Upper lobe of left lung (tissue), 6 donors: ENCODE data around the gene ERAL1. TPM values are rescaled to one million over a fixed set of nuclear protein-coding genes. Genes with fewer than 3 reads are reported as not detected.
A peak's percentile ranks its signal among the peaks of the same experiment; 100 is the strongest.

Experiments used
- ATAC-seq, 2 donors: fragments of 200-7000 bp; cut with Tn5 transposase; one replicate each; pipeline ENCODE4 v1.9.1; 2022; ENCODE audit warnings: mild to moderate bottlenecking in 2 of 2, moderate library complexity in 2 of 2; ENCODE audit not compliant: low FRiP score in 2 of 2
- DNase-seq, 2 donors: peaks; one replicate each; pipeline ENCODE4 v3.0.0-alpha.2; 2019 to 2020
- H3K27ac ChIP-seq, 4 donors: fragments of 200-600 bp; sonication (generic); one replicate each; pipeline ENCODE4 v1.5.1; 2016 to 2019
- H3K27me3 ChIP-seq, 4 donors: fragments of 200-600 bp; sonication (generic); one replicate each; pipeline ENCODE4 v1.5.1; 2017 to 2019
- H3K36me3 ChIP-seq, 4 donors: fragments of 200-600 bp; sonication (generic); one replicate each; pipeline ENCODE4 v1.5.1; 2016 to 2019
- H3K4me1 ChIP-seq, 4 donors: fragments of 200-600 bp; sonication (generic); one replicate each; pipeline ENCODE4 v1.5.1; 2018 to 2019
- H3K4me3 ChIP-seq, 4 donors: fragments of 200-600 bp; sonication (generic); one replicate each; pipeline ENCODE4 v1.5.1; 2017 to 2019; ENCODE audit warnings: mild to moderate bottlenecking in 2 of 4, moderate library complexity in 1 of 4
- H3K9me3 ChIP-seq, 4 donors: fragments of 200-600 bp; sonication (generic); one replicate each; pipeline ENCODE4 v1.5.1; 2018 to 2019
- CTCF ChIP-seq, 6 experiments: fragments of 450-650 bp in 4 of 6; fragments of 200-600 bp in 2 of 6; sonication (generic) in 2 of 6; IDR thresholded peaks; one replicate each; pipeline ENCODE4 v1.5.1; 2016 to 2019; ENCODE audit warnings: antibody characterized with exemption in 6 of 6
- EP300 ChIP-seq, 4 donors: sonication (generic); formaldehyde crosslinking; IDR thresholded peaks; one replicate each; pipeline ENCODE4 v1.5.1; 2017; ENCODE audit warnings: antibody characterized with exemption in 4 of 4, control low read depth in 2 of 4
- POLR2A ChIP-seq, 4 donors: fragments of 450-650 bp; IDR thresholded peaks; one replicate each; pipeline ENCODE4 v1.5.1; 2016 to 2017; ENCODE audit warnings: antibody characterized with exemption in 4 of 4, mild to moderate bottlenecking in 2 of 4
- POLR2AphosphoS5 ChIP-seq, 2 donors: sonication (generic); formaldehyde crosslinking; IDR thresholded peaks; one replicate each; pipeline ENCODE4 v1.5.1; 2017; ENCODE audit warnings: antibody characterized with exemption in 2 of 2
- WGBS, 2 donors: methylation state at CpG; one replicate each; pipeline ENCODE4 v1.1.5; 2017 to 2018; 5-methylcytosine and 5-hydroxymethylcytosine counted together
- small RNA-seq, 4 donors: library from RNA; depleted of rRNA; stranded (forward); fragments of <200 nt; gene quantifications; one replicate each; pipeline ENCODE3, GENCODE V24; 2016
- total RNA-seq, 6 donors: library from RNA; depleted of rRNA in 4 of 6; stranded (reverse); fragments of >200 nt in 4 of 6; gene quantifications; one replicate each; pipeline versions ENCODE4 v1.1.0 to v1.2.1, GENCODE V29; 2016 to 2021
- donor health status: DM: no; HTN: no; CAD: no; lungs with moderate emphysema.
- donor health status: DM: no; HTN: yes; CAD: no; lungs with severe emphysema.

ERAL1 gene
- total RNA-seq, 6 donors from 2014 or later: 22.4 to 41.3 (median 27.7) TPM

GRCh38 chr17:28910534-28910933 lies 55.7 kb downstream of the ERAL1 start:
- Histone ChIP-seq H3K9me3 (no peaks in the 10 kb centered on the region), H3K4me3 (no peak overlapping the region), H3K36me3 (peaks cover 32 to 98% (median 91%) of the 10 kb centered on the region in 4 donors), H3K4me1 (peaks cover 23 to 31% (median 27%) of the 10 kb centered on the region in 4 donors), H3K27me3 (no peaks in the 10 kb centered on the region), H3K27ac (peak overlapping the region in 1 of 4 donors; percentile 4)
- no peak for DNase-seq
- ATAC-seq: no peak
- no peak for TF ChIP-seq CTCF (IDR thresholded peaks at IDR 0.05)
- no peak for TF ChIP-seq POLR2A (IDR thresholded peaks at IDR 0.05)
- no peak for TF ChIP-seq EP300 (IDR thresholded peaks at IDR 0.05)
- no peak for TF ChIP-seq POLR2AphosphoS5 (IDR thresholded peaks at IDR 0.05)
- WGBS, 2 donors: 100% methylated on average over 1 of the region's 1 CpG

Small RNA genes within 50 kb of the gene (small RNA-seq; reads per million reads assigned to genes)
- gene RF00019: 0 reads per million in 4 donors

Other genes starting within 250 kb of the ERAL1 start
- 10 to 100 TPM in 3 of 6 donors, 1 to 10 TPM in 3; 7.9 to 49.2 (median 11.7) TPM for gene RSKR, start 240.8 kb upstream of the ERAL1 start, total RNA-seq
- gene BLTP2, start 209.9 kb upstream of the ERAL1 start, total RNA-seq: 100 to 1,000 TPM in 5 of 6 donors, 10 to 100 TPM in 1; 98.1 to 250 (median 131) TPM
- gene SDF2, start 193.1 kb upstream of the ERAL1 start, total RNA-seq: 10 to 100 TPM; 43.2 to 91.1 (median 52.5) TPM
- 100 to 1,000 TPM in 1 of 6 donors, 10 to 100 TPM in 5; 57.3 to 128 (median 71.5) TPM for gene SUPT6H, start 192.8 kb upstream of the ERAL1 start, total RNA-seq
- 10 to 100 TPM in 2 of 6 donors, 1 to 10 TPM in 4; 1.2 to 11.5 (median 3.4) TPM for gene PROCA1, start 143.1 kb upstream of the ERAL1 start, total RNA-seq
- gene RAB34, start 137.1 kb upstream of the ERAL1 start, total RNA-seq: 100 to 1,000 TPM in 2 of 6 donors, 10 to 100 TPM in 4; 69.5 to 123 (median 85.5) TPM
- gene RPL23A, start 135.0 kb upstream of the ERAL1 start, total RNA-seq: 1,000 to 10,000 TPM in 2 of 6 donors, 100 to 1,000 TPM in 4; 206 to 1,142 (median 416) TPM
- 10 to 100 TPM in 3 of 6 donors, 1 to 10 TPM in 3; 4.1 to 25.8 (median 14.1) TPM for gene TLCD1, start 128.8 kb upstream of the ERAL1 start, total RNA-seq
- gene NEK8, start 126.2 kb upstream of the ERAL1 start, total RNA-seq: 10 to 100 TPM in 3 of 6 donors, 1 to 10 TPM in 3; 3.5 to 34.6 (median 13.0) TPM
- 10 to 100 TPM; 34.8 to 84.9 (median 64.1) TPM for gene TRAF4, start 111.0 kb upstream of the ERAL1 start, total RNA-seq
- 10 to 100 TPM; 16.8 to 23.1 (median 20.1) TPM for gene FAM222B, start 12.2 kb upstream of the ERAL1 start, total RNA-seq
- gene FLOT2, start 42.7 kb downstream of the ERAL1 start, total RNA-seq: 100 to 1,000 TPM in 2 of 6 donors, 10 to 100 TPM in 4; 75.4 to 211 (median 85.8) TPM
- gene DHRS13, start 48.1 kb downstream of the ERAL1 start, total RNA-seq: 10 to 100 TPM in 5 of 6 donors, 1 to 10 TPM in 1; 2.1 to 21.8 (median 15.0) TPM
- gene PHF12, start 96.5 kb downstream of the ERAL1 start, total RNA-seq: 100 to 1,000 TPM in 1 of 6 donors, 10 to 100 TPM in 5; 38.8 to 103 (median 62.7) TPM
- under 1 TPM in 3 of 6 donors, not detected in 3; 0.20 to 0.47 (median 0.30) TPM for gene SEZ6, start 151.0 kb downstream of the ERAL1 start, total RNA-seq
- gene PIPOX, start 188.1 kb downstream of the ERAL1 start, total RNA-seq: 1 to 10 TPM in 3 of 6 donors, under 1 TPM in 1, not detected in 2; 0.91 to 3.6 (median 2.2) TPM